HG03108 (cell line): ENCODE data around the gene HES7.
A peak's percentile ranks its signal among the peaks of the same experiment; 100 is the strongest.

Source experiments
- ATAC-seq: cut with Tn5 transposase; IDR thresholded peaks from one replicate; pipeline ENCODE4 v1.9.1; 2021; ENCODE audit warnings: moderate library complexity; ENCODE audit not compliant: unreplicated experiment

Gene HES7

GRCh38 chr17:8155231-8155995 is 31.5 kb upstream of the HES7 start:
- no peak for ATAC-seq

DNA sequence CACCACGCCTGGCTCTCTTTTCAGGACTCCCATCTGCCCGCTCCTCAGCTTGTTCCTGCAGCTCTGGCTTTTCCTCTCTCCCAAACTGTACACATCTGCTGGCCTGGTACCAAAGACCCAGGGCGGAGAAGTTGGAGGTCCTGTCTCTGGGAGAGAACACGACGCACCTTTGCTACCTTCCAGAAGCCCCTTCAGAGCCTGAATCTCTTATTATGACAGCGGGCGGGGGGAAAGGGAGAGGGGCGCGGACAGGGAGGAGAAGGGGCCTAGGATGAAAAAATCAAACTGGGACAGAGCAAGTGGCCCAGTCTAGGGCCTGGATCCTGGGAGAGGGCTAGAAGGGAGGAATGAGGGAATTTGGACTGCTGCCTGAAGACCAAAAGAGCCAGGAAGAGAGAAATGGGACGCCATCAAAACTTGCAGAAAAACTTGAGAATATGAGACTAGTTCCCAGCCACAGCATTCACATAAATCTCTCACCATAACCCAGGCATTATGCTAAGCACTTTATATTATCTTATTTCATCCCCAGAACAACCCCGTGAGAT is 30.8 kb upstream of the HES7 start:
- no peak for ATAC-seq

DNA sequence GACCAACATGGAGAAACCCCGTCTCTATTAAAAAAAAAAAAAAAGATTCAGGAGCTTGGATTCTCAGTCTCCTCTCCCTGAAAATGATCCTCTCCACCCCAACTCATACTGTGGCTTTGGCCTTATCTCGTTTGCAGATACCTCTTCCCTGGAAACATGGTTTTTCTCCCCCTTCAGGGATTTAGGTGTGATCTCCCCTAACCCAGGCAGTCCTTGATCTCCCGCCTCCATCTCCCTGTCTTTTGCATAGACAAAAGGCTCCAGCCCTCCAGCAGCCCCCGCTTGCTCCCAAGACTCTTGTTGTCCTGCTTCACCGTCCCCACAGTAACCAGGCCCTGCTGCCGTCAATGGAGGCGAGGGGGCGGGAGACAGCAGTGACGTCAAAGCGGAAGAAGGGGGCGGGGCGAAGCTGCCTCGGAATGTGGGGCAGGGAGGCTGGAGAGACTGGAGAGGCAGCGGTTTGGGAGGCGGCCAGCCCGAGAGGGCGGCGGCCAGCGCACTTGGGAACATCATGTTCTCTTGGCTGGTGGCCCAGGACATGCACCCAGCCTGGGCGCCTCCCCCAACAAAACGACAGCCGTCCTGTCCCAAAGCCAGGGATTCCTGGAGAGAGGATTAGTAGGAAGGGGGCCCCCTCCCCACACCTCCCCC is 30.2 kb upstream of the HES7 start:
- no peak for ATAC-seq

GRCh38 chr17:8153525-8153956 is 29.6 kb upstream of the HES7 start:
- no peak for ATAC-seq

- ATAC-seq: no peak
These were observed 29.1 kb upstream of the HES7 start for GRCh38 chr17:8153031-8153451.

DNA sequence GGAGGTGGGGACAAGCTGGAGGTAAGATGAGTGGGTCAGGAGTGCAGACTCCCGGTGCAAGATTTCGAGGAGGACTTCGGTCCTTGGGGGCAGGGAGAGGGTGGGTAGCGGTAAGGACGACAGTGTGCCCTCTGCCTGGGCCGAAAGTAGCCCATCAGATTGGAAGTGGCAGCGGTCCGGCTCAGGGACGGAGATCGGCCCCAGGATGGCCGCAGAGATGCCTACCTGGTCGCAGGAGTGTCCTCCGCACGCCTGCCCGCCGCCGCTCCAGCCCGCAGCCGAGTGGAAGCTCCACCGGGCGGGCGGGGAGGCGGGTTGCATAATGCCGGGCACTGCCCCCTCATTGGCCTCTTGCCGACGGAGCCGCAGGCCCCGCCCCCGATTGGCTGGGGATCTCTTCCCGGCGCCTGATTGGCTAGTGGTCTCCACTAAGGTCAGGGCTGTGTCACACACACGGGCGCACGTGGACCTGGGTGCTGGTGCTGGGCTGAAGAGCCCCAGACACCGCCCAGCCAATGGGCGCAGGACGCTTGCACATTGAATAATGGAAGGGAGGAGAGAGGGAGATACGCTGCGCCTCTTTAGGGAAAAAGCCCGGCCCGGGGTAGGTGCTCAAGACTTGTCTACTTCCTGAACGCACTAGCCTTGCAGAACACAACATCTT is 28.3 kb upstream of the HES7 start, which contains the start of gene PER1:
Gene PER1, minus strand, starts transcription at position 293 of the 664 bp plus-strand sequence. CDS start 1,698 bp downstream, outside the sequence.
- ATAC-seq: peak; percentile 23

- ATAC-seq: no peak
These were observed 27.8 kb upstream of the HES7 start for GRCh38 chr17:8151641-8152111.

DNA sequence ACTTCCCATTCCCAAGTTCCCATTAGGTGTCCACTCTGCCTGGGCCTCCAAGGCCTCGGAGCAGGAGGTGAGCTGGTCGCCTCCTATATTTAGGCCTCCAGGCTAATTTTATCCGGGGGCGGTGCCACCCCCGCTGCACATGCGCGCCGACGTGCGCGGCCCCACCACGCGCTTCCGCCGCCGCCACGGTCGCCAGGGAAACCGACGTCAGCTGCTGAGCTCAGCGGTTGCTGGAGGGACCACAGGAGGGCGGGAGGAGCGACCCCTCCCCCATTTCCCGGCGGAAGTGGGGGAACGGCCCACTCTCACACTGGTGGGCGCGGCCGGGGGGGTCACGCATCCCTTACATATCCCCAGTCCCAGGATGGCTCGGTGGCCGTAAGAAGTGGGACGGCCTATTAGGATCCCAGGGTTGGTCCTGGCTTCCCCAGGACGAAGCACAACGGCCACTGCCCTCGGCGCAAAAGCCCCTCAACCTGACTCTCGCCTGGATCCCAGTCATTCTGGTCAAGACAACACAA is 27.3 kb upstream of the HES7 start:
- ATAC-seq: peak; percentile 42

- ATAC-seq: no peak
These were observed 26.6 kb upstream of the HES7 start for GRCh38 chr17:8150194-8151119.

- no peak for ATAC-seq
These were observed 25.7 kb upstream of the HES7 start for GRCh38 chr17:8149419-8150193.

DNA sequence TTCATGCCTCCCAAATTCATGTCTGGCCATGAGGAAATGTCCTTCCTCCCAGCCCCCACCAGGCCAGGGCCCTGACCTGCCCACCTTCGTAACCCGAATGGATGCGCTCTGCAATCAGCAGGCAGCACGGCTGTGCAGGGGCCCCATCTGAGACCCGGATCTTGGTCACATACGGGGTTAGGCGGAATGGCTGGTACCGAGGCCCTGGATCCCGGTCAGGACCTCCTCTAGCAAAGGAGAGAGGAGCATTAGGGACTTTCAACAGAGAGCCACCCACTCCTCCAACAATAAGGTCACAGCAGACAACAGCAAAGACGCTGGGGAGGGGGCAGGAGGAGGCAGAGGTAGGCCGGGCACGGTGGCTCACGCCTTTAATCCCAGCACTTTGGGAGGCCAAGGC is 24.7 kb upstream of the HES7 start:
- no peak for ATAC-seq

DNA sequence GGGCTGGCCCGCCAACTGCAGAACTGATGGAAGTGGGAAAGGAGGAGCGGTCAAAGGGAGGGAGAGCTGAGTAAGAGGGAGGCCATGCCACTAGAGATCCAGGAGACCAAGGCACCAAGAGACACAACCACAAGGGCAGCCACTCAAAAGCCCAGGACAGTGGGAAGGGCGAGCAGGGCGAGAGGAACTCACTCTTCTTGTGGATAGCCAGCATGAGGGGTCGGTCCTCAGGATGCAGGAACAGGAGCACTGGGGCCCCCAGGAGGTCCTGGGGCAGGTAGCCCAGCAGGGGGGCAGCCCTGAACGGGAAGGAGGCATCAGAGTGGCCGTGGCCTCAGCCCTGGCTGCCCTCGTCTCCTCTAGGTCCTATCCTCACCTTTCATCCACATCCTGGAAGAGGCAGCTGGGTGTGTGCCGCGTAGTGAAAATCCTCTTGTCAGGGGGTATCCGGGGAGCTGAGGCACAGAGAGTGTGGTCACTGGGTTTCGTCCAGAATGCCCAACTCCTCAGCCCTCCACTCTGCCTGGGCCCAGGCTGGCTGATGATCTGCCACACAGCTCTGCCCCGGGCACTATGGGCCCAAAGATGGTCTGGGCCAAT is 24.0 kb upstream of the HES7 start:
- no peak for ATAC-seq

GRCh38 chr17:8147141-8147804 is 23.4 kb upstream of the HES7 start:
- no peak for ATAC-seq

- no peak for ATAC-seq
These were observed 22.7 kb upstream of the HES7 start for GRCh38 chr17:8146381-8147140.

- ATAC-seq: no peak
These were observed 21.9 kb upstream of the HES7 start for GRCh38 chr17:8145811-8146210.

DNA sequence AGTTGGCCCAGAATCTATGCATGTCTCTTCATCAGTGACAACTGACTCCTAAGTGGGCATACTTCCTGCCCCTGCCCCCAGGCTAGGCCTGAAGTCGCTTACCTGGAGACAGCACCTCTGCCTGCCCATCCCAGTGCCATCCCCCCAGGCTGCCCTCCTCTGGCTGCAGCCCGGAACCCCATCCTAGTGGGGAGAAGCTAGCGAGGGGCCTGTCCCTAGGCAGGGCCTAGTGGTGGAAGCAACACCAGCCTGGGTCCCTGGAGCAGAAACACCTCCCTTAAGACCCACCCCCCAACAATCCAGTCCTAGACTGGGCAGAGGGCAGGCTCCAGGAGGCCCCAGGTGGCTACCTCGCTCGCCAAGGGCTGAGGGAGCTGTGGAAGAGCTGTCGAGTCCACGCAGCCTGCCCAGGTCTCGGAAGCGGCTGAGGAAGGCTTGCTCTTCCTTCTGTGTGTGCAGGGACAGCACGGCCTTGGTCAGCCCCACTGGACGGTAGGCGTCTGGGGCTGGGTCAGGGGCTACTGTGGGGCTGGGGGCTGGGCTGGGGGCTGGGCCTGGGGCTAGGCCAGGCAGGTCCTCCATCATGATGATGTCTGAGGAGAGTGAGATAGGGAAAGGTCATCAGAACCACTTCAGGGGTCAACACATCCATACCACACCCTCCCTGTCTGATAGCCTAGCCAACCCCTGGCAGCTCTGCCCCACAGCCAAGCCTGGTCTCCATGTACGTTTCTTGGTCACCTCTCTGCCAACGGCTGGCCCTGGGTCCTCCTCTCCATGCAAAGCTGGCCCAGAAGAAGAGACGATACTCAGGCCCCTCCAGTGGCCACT is 20.7 kb upstream of the HES7 start:
- ATAC-seq: no peak
